H1 (cell line): ENCODE measurements around the gene NAP1L5. TPM values are rescaled to one million over a fixed set of nuclear protein-coding genes. Genes with fewer than 3 reads are reported as not detected.

Experiments used
- CHD7 ChIP-seq: fragments of 300-600 bp; sonication (generic); IDR thresholded peaks from 2 replicates; pipeline ENCODE4 v1.7.1; 2012; ENCODE audit warnings: low read length, moderate library complexity, mild to moderate bottlenecking, inconsistent platforms; ENCODE audit not compliant: insufficient replicate concordance
- KDM5A ChIP-seq: fragments of 200-600 bp; IDR thresholded peaks from 2 replicates; pipeline ENCODE4 v1.7.1; 2012; ENCODE audit warnings: mild to moderate bottlenecking, low read length, inconsistent platforms, mixed read lengths
- ZNF274 ChIP-seq: IDR thresholded peaks from 2 replicates; pipeline ENCODE4 v1.7.0; 2012; ENCODE audit warnings: low read length, borderline replicate concordance; ENCODE audit errors: extremely low read depth
- polyA plus RNA-seq, 7 experiments: library from polyadenylated mRNA; depleted of rRNA in 3 of 7; stranded (reverse) in 5 of 7; unstranded in 2 of 7; fragments of >200 nt in 5 of 7; fragments of 200-250 nt in 2 of 7; gene quantifications; 1 replicate in 5 of 7; 2 replicates in 1 of 7; 4 replicates in 1 of 7; pipeline versions ENCODE4 v1.2.1 to v1.2.3, GENCODE V29; 2011 to 2013; ENCODE audit warnings: missing spikeins in 2 of 7, mixed read lengths in 2 of 7
- total RNA-seq: library from RNA; stranded (reverse); fragmentation: NEBNext Ultra II Directional; extraction: Animal tissue kit (Norgen Biotek cat#: 25700); gene quantifications from 2 replicates; pipeline ENCODE4 v1.2.1, GENCODE V29; 2021

The NAP1L5 gene
- total and polyA plus RNA-seq, 2 of the 8 experiments (the other 6 are each of a cell fraction or from before 2014, with no cell fraction given): 1.3 to 2.7 TPM

DNA sequence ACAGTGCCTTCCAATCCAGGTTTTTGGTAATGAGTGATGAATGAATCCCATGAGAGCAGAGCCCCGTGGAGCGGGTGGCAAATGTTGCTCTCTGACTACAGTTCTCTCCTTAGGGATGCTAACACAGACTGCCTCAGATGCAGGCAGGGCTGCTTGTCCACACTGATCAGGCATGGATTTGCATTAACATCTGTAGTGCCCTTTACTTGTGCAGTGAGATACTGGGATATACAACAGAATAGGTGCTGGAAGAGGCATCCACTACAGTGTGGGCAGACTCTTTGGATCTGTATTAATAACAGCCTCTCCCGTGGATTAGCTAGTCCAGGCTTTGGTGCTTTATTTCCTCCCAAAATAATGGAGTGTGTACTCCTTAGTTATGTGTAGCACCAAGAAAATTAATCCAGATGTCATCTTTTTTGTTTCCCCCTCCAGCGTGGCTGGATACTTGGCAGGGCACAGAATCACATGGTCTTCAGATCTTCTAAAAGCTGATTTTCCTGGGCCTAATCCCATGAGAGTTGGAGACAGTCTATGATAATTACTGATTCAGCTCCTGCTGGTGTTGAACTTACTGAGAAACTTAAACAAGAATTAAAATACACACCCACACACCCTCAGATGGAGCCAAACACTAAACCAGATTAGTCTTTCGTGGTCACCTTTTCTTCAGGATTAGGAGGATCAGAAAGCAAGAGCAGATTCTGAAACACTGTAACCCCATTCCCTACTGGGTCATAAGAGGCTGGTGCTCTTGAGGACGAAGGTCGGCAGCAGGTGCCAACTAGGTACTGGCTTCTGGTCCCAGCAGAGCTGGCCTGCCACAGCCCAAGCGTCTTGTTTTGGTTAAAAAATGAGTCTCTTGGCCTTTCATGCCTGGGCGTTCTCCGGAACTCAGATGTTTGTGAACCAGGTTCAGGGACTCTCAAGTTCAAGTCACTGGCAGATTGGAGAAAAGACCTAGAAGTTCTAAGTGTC, 23.1 kb upstream of the NAP1L5 start (continued):
- TF ChIP-seq CHD7: no peak
- no peak for TF ChIP-seq KDM5A
- TF ChIP-seq ZNF274: no peak
